GM18909 (cell line): ENCODE data around the gene EOLA1.
A peak's percentile ranks its signal among the peaks of the same experiment; 100 is the strongest.
"Not testable (repeated sequence)": the region's sequence is repeated elsewhere in the genome, so short reads cannot be mapped to it uniquely, and the experiment has no call there.

Experiments used
- ATAC-seq: cut with Tn5 transposase; IDR thresholded peaks from one replicate; pipeline ENCODE4 v1.9.1; 2021; ENCODE audit warnings: mild to moderate bottlenecking; ENCODE audit not compliant: unreplicated experiment, poor library complexity

EOLA1 gene

DNA sequence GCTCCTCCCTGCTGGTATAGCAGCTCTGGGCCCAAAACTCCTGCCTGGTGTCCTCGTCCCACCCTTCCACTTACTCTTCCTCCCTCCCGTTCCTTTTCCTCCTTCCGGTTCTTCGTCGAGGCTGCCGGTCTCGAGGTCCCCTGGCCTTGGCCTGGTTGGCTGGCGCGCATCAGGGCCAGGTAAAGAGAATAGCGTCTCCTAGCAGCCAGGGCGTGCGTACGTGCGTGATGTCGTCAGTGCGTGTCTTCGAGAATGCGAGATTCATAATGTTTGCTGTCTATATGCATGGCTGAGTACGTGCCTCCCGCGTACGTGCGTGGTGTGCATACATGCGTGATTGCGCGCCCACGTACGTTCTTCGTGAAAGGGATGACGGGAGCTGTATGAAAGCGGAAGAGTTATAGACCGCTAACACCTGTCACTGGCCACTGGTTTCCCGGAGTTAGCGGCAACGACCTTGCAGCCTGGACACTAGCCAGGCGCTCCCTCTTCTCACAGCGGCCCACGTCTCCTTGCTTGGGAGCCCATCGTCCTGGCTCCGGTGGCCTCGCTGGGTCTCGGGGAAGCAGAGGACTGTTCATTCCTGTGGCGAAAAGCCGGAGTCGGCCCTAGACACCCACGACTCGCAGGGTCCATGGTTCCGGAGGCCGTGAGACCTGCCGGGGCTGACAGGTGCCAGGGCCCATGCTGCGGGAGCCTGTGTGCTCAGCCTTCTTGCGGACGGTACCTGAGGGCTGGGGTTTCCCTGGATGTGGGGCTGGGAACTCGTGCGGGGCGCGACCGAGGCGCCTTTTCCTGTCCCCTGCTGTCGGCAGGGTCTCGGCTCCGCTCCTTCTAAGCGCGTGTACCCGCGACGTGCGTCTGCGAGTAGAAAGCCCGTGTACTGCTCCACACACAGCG lies at the start of gene EOLA1:
TSS of gene EOLA1 (plus strand) at position 392 of the 900 bp plus-strand sequence. CDS start 4,619 bp downstream, outside the sequence.
- ATAC-seq: peak; percentile 84

DNA sequence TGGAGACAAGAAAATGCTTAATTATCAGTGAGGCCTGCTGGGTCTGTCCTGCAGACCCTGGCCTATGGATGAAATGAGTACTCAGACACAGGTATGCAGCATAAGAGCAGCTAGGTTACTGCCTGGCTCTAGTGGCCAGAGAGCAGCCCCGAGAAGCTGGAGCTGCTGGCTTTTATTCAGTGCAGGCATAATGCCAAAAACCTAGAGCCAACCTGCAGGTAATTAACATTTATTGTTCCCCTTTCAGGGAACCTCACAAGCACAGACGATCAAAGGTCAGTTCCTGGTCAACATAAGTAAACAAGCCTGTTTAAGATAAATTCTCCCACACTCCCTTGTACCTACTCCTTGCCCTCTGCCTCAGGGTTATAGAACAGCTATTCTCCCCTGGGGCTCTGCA lies 49.0 kb upstream of the EOLA1 start:
- ATAC-seq: no peak

DNA sequence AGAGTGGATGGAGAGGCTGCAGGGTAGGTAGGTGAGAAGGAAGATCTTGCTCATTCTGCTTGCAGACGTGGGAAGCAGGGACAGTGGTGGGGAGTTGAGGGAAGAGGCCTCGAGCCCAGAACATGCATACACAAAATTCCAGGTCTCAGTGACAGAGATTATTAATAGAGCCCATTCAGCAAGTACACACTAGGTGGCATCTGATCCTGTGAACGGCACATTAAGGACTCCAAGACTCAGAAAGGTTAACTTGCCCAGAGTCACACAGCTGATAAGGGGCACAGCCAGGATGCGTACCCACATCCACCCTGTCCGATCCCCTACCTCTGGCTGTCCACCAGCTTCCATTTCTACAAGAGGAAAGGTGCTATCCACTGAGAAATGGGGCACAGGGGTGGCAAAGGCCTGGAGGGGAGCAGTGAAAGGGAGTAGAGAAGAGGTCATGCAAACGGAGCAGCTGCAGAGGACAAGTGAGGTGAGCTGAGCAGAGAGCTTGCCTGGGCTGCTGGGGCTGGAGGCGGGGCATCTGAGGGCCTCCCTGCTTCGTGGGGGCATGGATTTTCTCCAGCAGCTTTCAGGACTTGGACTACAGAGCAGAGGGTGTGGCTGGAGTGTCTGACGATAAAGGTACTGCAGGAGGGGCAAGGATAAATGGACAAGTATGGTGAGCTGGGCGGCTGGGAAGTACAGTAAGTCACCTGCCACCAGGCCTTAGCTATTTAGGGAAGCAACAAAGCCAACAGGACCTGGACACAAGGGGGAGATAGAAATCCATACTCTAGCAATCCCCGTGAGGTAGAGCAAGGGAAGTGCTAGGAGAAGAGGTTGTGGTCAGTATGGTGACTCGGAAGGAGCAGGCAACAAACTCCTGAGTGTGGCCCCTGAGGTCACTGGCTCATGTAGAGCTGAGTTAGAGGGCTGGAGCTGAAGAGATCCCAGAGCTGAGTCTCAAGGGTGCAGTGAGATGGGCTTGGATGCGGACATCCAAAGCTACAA lies 46.9 kb upstream of the EOLA1 start:
- no peak for ATAC-seq

DNA sequence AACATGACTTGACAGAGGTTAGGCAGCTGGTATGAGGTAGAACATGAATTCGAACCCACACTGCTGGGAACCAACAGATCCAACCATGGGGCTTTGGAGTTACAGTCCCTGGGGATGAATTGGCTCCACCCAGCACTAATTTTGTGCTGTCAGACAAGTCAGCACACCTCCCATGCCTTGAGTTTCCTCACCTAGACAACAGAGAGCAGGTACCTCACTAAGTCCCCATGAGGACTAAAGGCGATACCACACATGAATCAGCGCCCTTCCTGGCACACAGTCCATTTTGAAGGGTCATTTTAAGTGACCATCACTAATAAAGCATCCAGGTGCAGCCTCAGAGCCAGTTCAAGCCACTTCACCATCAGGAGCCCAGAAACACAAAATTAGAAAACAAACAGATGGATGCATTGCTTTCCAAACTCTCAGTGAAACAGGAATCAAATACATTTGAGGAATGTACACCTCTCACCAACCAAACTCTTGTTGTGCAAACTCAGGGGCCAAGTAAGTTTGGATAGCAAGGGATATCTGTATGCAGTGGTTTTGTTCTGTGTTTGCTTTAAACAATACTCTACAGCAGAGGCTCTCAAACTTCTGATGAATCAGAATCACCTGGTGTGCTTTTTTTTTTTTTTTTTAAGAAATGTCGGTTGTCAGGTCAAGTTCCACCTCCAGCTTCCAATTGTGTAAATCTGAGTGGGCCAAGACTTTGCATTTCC lies 45.8 kb upstream of the EOLA1 start:
- ATAC-seq: no peak

DNA sequence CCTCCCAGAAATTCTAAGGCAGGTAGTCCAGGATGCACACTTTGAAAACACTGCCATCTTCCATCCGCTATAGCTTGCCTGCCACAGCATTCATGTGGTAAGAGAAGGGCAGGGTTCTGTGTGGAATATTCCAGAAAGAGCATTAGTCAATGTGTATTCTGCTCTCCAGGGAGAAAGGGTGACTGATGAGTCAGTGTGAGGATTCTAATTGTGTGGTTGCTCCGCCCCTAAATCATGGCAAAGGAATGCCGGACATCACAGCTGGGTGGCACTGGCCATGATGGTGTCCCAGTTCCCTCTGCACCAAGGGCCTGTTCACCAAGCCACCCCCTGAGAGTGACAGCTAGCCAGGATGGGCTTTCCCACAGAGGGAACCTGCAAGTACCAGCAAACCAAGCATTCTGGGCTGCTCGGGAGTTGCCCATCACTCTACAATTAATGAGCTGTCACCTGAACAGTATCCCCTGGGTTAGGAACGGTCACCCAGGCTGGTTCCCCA lies 45.2 kb upstream of the EOLA1 start:
- no peak for ATAC-seq

DNA sequence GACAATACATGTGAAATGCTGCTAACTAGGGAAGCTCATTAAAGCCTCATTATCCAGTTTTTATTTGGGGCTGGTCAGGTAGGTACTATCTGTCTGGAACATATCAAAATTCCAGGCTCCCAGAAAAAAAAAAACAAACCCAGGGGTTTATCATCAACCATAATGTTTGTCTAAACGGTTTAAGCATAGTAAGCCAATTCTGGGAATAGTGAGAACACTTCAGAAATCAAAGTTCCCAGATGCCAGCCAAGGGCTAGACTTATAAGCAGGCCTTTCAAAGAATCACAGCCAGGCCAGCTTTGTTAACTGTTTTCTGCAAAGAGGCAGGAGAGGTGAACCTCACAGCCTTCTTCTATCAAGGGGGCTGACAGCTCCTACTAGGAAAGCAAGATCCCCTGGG lies 43.8 kb upstream of the EOLA1 start:
- ATAC-seq: no peak

DNA sequence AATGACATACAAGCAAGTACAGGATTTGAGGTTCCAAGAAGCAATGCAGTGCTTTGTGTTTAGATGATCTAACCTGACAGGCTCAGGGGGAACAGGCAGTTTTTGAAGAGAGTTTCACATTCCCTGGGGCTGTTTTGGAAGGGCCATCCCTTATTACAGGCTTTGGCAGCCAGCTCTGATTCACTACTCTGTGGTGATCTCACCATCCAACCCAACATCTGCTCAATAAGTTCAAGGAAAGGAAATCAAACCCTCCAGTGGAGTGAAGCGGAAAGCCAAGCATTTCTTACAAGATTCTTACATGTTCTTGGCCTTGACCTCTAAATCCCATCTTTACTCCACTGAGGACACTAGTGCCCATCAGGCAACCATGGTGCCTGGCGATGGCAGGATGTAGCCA lies 43.2 kb upstream of the EOLA1 start:
- no peak for ATAC-seq

DNA sequence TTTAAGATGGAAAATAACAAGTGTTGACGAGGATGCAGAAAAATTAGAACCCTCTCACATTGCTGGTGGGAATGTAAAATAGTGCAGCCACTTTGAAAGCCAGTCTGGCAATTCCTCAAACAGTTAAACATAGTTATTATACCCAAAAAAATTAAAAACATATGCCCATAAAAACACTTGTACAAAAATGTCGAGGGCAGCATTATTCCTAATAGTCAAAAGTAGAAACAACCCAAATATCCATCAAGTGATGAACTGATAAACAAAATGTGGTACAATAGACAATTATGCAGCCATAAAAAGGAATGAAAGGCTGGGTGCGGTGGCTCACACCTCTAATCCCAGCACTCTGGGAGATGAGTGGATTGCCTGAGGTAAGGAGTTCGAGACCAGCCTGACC lies 42.0 kb upstream of the EOLA1 start:
- no peak for ATAC-seq

DNA sequence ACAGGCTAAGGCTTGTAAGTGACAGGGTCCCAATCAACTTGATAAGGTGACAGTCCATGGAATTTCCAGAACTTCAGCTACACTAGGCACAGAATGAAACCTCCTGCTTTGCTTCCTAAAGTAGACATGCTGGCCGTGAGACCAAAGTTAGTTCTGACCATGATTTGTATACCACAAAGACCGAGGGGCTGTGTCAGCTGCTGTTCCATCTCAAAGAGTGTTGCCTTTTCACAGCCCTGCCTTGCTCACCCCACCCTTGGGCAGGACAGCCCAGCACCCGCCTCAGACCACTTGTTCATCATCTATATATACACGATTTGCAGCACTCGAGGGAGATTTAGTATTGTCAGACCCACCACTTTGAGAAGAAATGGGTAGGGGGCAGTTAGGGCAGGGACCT lies 41.0 kb upstream of the EOLA1 start:
- no peak for ATAC-seq

DNA sequence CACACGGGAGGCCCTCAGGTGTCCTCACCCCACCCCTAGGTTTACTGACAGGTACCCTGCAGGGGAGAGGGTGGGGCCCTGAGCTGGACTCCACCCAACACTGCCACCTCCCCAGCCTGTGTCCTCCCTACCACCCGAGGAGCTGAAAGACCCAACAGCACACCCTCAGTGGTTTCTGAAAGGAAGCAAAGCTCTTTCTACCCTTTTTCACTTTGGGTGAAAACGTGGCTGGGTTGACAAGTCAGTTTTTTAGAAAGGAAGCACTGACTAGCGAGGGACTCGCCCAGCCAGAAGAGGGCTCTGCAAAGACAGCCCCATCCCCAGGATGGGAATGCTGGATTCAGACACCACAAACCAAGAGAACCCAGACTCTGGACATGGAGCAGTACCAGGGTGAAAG lies 37.9 kb upstream of the EOLA1 start:
- ATAC-seq: not testable (repeated sequence)

DNA sequence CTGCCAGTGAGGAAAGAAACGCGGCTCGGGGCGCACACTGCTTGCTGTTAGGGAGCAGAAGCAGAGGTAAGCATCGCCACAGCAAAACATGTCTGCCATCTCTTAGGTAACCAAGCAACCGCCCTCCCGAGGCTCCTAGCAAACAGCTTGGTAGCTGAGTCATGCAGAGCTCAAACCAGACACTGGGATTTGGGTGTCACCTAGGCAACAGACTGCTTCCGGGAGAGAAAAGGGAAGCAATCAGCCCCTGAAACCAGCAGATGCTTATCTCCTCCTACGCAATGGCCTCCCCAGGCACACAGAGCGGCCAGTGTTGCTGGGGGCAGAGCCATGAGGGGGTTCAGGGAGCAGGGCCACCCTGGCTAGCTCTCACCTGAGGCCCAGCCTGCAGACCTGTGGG lies 37.4 kb upstream of the EOLA1 start:
- ATAC-seq: peak; percentile 73

DNA sequence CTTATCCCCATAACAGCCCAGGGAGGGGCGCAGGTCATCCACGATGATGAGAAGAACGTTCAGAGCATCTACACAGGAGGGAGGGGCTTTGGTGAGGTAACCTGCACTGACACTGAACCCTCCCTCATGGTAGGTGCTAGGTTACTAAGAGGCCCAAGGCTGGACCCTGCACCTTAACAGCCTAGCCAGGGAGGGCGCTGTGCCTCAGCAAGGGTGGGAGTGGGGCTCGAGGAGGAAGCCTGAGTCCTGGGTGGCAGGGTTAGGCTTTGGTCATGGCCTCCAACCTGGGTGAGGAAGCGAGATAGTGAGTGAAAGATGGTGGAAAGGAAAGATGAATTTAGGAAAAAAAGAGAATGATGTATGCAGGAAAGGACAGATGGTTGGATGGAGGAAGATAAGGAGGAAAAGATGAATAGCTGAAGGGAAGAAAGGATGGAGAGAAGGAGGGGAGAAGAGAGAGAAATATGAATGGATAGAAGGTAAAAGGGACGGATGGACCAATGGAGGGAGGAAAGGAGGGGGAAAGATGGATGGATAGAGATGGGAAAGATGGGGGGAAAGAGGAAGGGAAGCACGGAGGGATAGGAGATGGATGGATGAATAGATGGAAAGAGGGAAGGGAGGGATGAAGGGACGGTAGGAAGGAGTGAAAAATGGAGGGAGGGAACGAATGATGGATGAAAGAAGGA lies 36.4 kb upstream of the EOLA1 start:
- ATAC-seq: peak; percentile 50

DNA sequence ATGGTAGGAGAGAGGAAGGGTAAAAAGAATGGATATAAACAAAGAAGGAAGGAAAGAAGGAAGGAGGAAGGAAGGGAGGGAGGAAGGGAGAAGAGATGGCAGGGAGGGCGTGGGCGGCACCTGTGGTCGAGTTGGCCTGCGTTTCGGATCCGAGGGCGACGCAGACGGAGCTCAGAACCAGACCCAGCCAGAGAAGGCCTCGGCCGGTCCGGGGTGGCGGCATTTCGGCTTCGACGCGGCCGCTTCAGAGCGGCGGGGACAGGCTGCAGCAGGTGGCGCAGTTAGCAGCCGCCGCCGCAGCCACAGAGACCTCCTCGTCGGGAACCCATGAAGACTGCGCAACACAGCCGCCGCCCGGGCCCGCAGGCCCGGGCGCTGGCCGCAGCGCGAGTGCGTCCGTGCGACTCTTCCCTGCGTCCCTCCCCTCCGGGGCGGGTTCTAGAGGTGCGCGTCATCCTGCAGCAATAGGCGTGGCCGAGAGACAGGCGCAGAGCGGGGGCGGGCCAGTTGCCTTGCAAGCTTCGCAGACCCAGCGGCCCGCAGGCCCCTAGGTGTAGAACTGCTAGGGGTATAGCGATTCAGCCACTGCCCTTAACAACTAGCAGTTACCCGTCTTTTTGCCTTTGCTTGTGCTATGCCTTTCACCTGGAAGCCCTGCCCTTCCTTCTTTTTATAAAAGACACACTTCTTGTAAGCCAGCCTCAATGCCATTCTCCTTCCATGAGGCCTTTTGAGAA lies 35.7 kb upstream of the EOLA1 start, which contains the start of gene IDS:
TSS of gene IDS (minus strand) at position 392 of the 737 bp plus-strand sequence. CDS start at position 223, 169 bp downstream.
- peak; percentile 76 for ATAC-seq

DNA sequence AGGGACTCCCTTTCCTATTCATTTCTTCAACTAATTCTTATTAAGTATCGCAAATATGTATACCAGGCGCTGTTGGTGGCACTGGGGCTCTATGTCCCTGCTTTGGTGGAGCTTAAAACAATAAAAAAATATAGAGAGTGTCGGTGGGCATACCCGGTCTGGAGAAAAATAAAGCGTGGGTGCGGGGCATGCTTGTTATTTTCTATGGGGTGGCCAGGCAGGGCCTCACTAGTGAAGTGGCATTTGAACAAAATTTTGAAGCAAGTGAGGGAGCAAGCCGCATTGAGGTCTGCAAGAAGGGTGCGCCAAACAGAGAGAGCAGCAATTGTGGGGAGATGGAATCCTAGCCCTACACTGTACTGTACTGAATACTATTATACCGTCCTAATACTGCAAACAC lies 35.1 kb upstream of the EOLA1 start:
- ATAC-seq: no peak

DNA sequence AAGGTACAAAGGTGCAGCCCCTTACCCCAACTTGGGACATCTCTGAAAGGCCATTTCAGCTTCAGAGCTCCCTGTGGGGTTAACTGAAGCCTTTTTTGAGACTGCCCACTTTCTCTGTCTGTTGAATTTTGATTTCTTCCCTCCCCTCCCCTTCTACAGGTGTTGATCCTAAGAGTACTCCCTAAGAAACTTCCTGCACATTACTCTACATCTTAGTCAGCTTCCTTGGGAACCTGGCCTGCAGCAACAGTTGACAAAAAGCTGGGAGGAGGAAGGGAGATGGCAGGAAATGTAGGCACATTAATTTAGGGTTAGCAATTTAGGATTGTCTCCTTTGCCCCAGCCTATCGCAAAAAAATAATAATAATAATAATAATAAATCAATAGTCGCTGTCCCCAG lies 34.5 kb upstream of the EOLA1 start:
- ATAC-seq: no peak

DNA sequence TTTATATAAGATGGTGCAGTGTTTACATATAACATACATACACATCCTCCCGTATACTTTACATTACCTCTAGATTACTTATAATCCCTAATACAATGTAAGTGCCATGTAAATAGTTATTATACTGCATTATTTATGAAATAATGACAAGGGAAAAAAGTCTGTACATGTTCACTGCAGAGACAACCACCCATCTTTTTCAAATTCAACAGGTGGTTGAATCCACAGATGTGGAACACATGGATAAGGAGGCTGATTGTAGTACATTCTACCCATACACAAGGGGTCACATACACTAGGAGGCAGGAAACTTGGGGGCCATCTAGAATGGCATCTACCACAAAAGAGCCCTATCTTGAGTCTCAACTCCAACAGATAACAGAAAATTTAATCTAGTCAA lies 32.3 kb upstream of the EOLA1 start:
- no peak for ATAC-seq

DNA sequence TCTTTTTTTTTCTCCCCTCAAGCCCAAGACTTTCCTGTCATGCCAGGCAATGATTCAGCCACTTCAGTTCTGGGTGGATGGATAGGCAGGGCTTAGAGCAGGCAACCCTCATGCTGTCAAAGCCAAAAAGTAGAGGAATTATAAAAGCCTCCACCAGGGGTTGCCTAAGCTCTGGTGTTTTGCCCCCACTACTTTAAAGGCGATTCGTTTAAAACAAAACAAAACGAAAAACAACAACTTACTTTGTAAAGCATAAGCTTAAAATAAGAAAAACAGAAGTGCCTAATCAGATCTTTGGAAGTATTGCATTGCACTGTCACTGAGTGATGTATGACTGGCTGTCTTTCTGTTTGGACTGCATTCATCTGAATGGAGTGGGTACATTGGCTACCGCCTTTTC lies 30.4 kb upstream of the EOLA1 start:
- ATAC-seq: no peak

DNA sequence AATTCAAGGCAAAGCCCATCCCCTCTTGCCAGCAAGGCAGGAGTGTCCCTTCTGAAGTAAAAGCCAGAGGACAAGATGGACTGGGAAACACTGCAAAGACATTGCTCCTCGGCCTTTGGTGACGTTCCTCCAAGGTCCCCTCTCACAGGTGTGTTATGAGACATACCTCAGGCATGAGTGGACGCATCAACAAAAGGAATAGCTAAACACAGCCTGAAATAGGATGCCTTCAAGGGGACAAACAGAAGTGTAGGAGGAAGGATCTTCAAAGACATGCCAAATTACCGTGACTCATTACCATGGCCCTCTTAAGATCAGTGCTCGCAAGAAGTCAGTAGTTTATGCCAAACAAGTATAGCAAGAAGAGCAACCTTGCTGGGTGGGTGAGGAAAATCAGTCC lies 29.7 kb upstream of the EOLA1 start:
- ATAC-seq: no peak
